Measurements from ENCODE around the gene C2orf76.

C2orf76 gene

GRCh38 chr2:119366161-119366648, 429 bp downstream of the C2orf76 start:
- H3K27ac Mint-ChIP-seq = peak overlapping the region; percentile 99
- no peaks in the 10 kb centered on the region for H3K27me3 Mint-ChIP-seq
- no peaks in the 10 kb centered on the region for H3K9me3 Mint-ChIP-seq
- H3K4me1 Mint-ChIP-seq = peaks cover 59% of the 10 kb centered on the region
- peaks cover 35% of the 10 kb centered on the region for H3K36me3 Mint-ChIP-seq
- peak; percentile 9 for ATAC-seq
- H3K4me3 Mint-ChIP-seq = peak overlapping the region; percentile 100

- no peak for ATAC-seq
- H3K36me3 Mint-ChIP-seq = peaks cover 27% of the 10 kb centered on the region
- peaks cover 59% of the 10 kb centered on the region for H3K4me1 Mint-ChIP-seq
- peak overlapping the region; percentile 99 for H3K27ac Mint-ChIP-seq
- peak overlapping the region; percentile 100 for H3K4me3 Mint-ChIP-seq
- H3K27me3 Mint-ChIP-seq = no peaks in the 10 kb centered on the region
- H3K9me3 Mint-ChIP-seq = no peaks in the 10 kb centered on the region
Observed at GRCh38 chr2:119365436-119365835, 1.2 kb downstream of the C2orf76 start.

GRCh38 chr2:119364798-119365197, 1.8 kb downstream of the C2orf76 start:
- no peak for ATAC-seq
- Mint-ChIP-seq H3K4me1 (peaks cover 59% of the 10 kb centered on the region), H3K27ac (peak overlapping the region; percentile 99), H3K27me3 (no peaks in the 10 kb centered on the region), H3K36me3 (peaks cover 21% of the 10 kb centered on the region), H3K9me3 (no peaks in the 10 kb centered on the region), H3K4me3 (peak overlapping the region; percentile 100)

- no peak overlapping the region for H3K4me3 Mint-ChIP-seq
- no peak overlapping the region for H3K27ac Mint-ChIP-seq
- H3K27me3 Mint-ChIP-seq = no peaks in the 10 kb centered on the region
- ATAC-seq = no peak
- no peaks in the 10 kb centered on the region for H3K9me3 Mint-ChIP-seq
- peaks cover 53% of the 10 kb centered on the region for H3K4me1 Mint-ChIP-seq
- H3K36me3 Mint-ChIP-seq = peaks cover 7% of the 10 kb centered on the region
Observed at GRCh38 chr2:119360423-119360966, 6.1 kb downstream of the C2orf76 start.

GRCh38 chr2:119359774-119360173, 6.9 kb downstream of the C2orf76 start:
- H3K27ac Mint-ChIP-seq = no peak overlapping the region
- peaks cover 7% of the 10 kb centered on the region for H3K36me3 Mint-ChIP-seq
- no peak for ATAC-seq
- peaks cover 47% of the 10 kb centered on the region for H3K4me1 Mint-ChIP-seq
- H3K9me3 Mint-ChIP-seq = no peaks in the 10 kb centered on the region
- H3K4me3 Mint-ChIP-seq = no peak overlapping the region
- H3K27me3 Mint-ChIP-seq = no peaks in the 10 kb centered on the region

- H3K4me1 Mint-ChIP-seq = peaks cover 23% of the 10 kb centered on the region
- no peak overlapping the region for H3K4me3 Mint-ChIP-seq
- H3K27ac Mint-ChIP-seq = no peak overlapping the region
- no peaks in the 10 kb centered on the region for H3K27me3 Mint-ChIP-seq
- no peaks in the 10 kb centered on the region for H3K36me3 Mint-ChIP-seq
- ATAC-seq = no peak
- no peaks in the 10 kb centered on the region for H3K9me3 Mint-ChIP-seq
Observed at GRCh38 chr2:119354860-119355259, 11.8 kb downstream of the C2orf76 start.

GRCh38 chr2:119352357-119352756, 14.3 kb downstream of the C2orf76 start:
- no peaks in the 10 kb centered on the region for H3K36me3 Mint-ChIP-seq
- H3K27me3 Mint-ChIP-seq = no peaks in the 10 kb centered on the region
- peak overlapping the region; percentile 46 for H3K27ac Mint-ChIP-seq
- peaks cover 19% of the 10 kb centered on the region for H3K4me1 Mint-ChIP-seq
- no peaks in the 10 kb centered on the region for H3K9me3 Mint-ChIP-seq
- ATAC-seq = peak; percentile 92
- no peak overlapping the region for H3K4me3 Mint-ChIP-seq

GRCh38 chr2:119350311-119350998, 16.2 kb downstream of the C2orf76 start:
- ATAC-seq = no peak
- peaks cover under 1% of the 10 kb centered on the region for H3K4me1 Mint-ChIP-seq
- no peaks in the 10 kb centered on the region for H3K36me3 Mint-ChIP-seq
- H3K4me3 Mint-ChIP-seq = no peak overlapping the region
- H3K9me3 Mint-ChIP-seq = no peaks in the 10 kb centered on the region
- H3K27ac Mint-ChIP-seq = no peak overlapping the region
- no peaks in the 10 kb centered on the region for H3K27me3 Mint-ChIP-seq

- Mint-ChIP-seq H3K4me3 (no peak overlapping the region), H3K4me1 (no peaks in the 10 kb centered on the region), H3K27ac (no peak overlapping the region), H3K9me3 (no peaks in the 10 kb centered on the region), H3K27me3 (no peaks in the 10 kb centered on the region), H3K36me3 (no peaks in the 10 kb centered on the region)
- ATAC-seq = no peak
Observed at GRCh38 chr2:119349289-119349688, 17.3 kb downstream of the C2orf76 start.

GRCh38 chr2:119341684-119342083, 24.9 kb downstream of the C2orf76 start:
- H3K9me3 Mint-ChIP-seq = no peaks in the 10 kb centered on the region
- H3K4me1 Mint-ChIP-seq = peaks cover 20% of the 10 kb centered on the region
- H3K36me3 Mint-ChIP-seq = peaks cover 2% of the 10 kb centered on the region
- no peak overlapping the region for H3K27ac Mint-ChIP-seq
- H3K27me3 Mint-ChIP-seq = no peaks in the 10 kb centered on the region
- no peak for ATAC-seq
- no peak overlapping the region for H3K4me3 Mint-ChIP-seq

- H3K27me3 Mint-ChIP-seq = no peaks in the 10 kb centered on the region
- peaks cover 20% of the 10 kb centered on the region for H3K4me1 Mint-ChIP-seq
- no peak for ATAC-seq
- peaks cover 17% of the 10 kb centered on the region for H3K36me3 Mint-ChIP-seq
- no peaks in the 10 kb centered on the region for H3K9me3 Mint-ChIP-seq
- peak overlapping the region; percentile 64 for H3K27ac Mint-ChIP-seq
- H3K4me3 Mint-ChIP-seq = peak overlapping the region; percentile 58
Observed at GRCh38 chr2:119339562-119339923, 27.1 kb downstream of the C2orf76 start.

- Mint-ChIP-seq H3K27ac (peak overlapping the region; percentile 64), H3K9me3 (no peaks in the 10 kb centered on the region), H3K27me3 (no peaks in the 10 kb centered on the region), H3K4me1 (peaks cover 20% of the 10 kb centered on the region), H3K36me3 (peaks cover 19% of the 10 kb centered on the region), H3K4me3 (peak overlapping the region; percentile 58)
- ATAC-seq = peak; percentile 96
Observed at GRCh38 chr2:119338826-119339561, 27.6 kb downstream of the C2orf76 start.

GRCh38 chr2:119338272-119338671, 28.4 kb downstream of the C2orf76 start:
- H3K27ac Mint-ChIP-seq = peak overlapping the region; percentile 64
- ATAC-seq = no peak
- peaks cover 26% of the 10 kb centered on the region for H3K36me3 Mint-ChIP-seq
- no peaks in the 10 kb centered on the region for H3K27me3 Mint-ChIP-seq
- H3K9me3 Mint-ChIP-seq = no peaks in the 10 kb centered on the region
- peaks cover 20% of the 10 kb centered on the region for H3K4me1 Mint-ChIP-seq
- no peak overlapping the region for H3K4me3 Mint-ChIP-seq

GRCh38 chr2:119337749-119338148, 28.9 kb downstream of the C2orf76 start:
- H3K36me3 Mint-ChIP-seq = peaks cover 26% of the 10 kb centered on the region
- H3K4me3 Mint-ChIP-seq = no peak overlapping the region

GRCh38 chr2:119333833-119334232, 32.8 kb downstream of the C2orf76 start:
- Mint-ChIP-seq H3K27ac (no peak overlapping the region), H3K9me3 (no peaks in the 10 kb centered on the region), H3K4me3 (no peak overlapping the region), H3K4me1 (peaks cover 9% of the 10 kb centered on the region), H3K36me3 (peaks cover 35% of the 10 kb centered on the region), H3K27me3 (no peaks in the 10 kb centered on the region)
- no peak for ATAC-seq

More at GRCh38 chr2:119337749-119338148, 28.9 kb downstream of the C2orf76 start:
- no peaks in the 10 kb centered on the region for H3K27me3 Mint-ChIP-seq
- H3K27ac Mint-ChIP-seq = peak overlapping the region; percentile 64
- H3K9me3 Mint-ChIP-seq = no peaks in the 10 kb centered on the region
- no peak for ATAC-seq
- peaks cover 20% of the 10 kb centered on the region for H3K4me1 Mint-ChIP-seq

Data from stimulated activated memory B cell treated with anti-CD40 and anti-IgM and Interleukin-4, amounts not matched to agents 10 μg/mL and 1 μg/mL and 100 μg/mL, for 72 hours (primary cell).